KOPT-K1 (cell line): ENCODE results near the gene XXYLT1.

Experiments used
- H3K27ac ChIP-seq: fragments of 200-600 bp; sonication (generic); 2 replicates; pipeline ENCODE4 v1.5.1; 2016; ENCODE audit warnings: antibody characterized with exemption, mild to moderate bottlenecking, low read depth, low read length; ENCODE audit not compliant: poor library complexity, severe bottlenecking
- H3K36me3 ChIP-seq: fragments of 200-600 bp; sonication (generic); 2 replicates; pipeline ENCODE4 v1.5.1; 2017; ENCODE audit warnings: antibody characterized with exemption, mild to moderate bottlenecking, low read length, moderate library complexity; ENCODE audit not compliant: insufficient read depth
- H3K9me3 ChIP-seq: fragments of 200-600 bp; sonication (generic); 2 replicates; pipeline ENCODE4 v1.5.1; 2017; ENCODE audit warnings: antibody characterized with exemption, low read length, mild to moderate bottlenecking; ENCODE audit not compliant: insufficient read depth, poor library complexity, severe bottlenecking

Gene XXYLT1

DNA sequence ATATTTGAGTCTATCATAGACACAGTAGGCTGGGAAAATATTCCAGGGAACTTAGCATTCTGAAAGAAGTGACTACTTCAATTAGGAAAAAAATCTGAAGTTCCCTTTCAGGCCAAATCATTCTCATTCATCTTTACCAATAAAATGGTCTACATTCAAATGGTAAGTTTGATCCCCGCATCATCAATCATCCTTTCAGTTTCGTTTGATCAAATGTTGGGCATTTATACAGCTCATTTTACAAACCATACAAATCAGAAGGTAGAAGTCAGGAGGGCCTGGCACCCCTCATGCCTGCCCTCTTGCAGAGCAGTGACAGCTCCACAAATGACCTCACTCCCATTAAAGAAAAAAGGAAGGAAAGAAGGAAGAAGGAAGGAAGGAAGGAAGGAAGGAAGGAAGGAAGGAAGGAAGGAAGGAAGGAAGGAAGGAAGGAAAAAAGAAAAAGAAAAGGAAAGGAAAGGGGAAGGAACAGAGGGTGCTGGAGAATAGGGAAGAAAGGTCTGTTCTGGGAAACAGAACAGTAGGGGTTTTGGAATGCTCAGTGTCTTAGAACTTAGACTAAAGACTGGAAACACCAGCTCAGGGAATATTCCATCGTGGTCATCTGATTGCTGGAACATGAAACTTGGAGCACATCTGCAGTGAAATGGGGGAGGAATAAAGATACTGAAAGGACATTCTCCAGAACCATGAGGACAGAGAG, 86.1 kb downstream of the XXYLT1 start:
- no peaks in the 10 kb centered on the region for H3K36me3 ChIP-seq
- no peaks in the 10 kb centered on the region for H3K9me3 ChIP-seq
- H3K27ac ChIP-seq: no peak overlapping the region

- no peaks in the 10 kb centered on the region for H3K9me3 ChIP-seq
Observed at GRCh38 chr3:195183071-195183776, 87.7 kb downstream of the XXYLT1 start.

GRCh38 chr3:195182470-195182795, 88.5 kb downstream of the XXYLT1 start:
- H3K9me3 ChIP-seq: no peaks in the 10 kb centered on the region
- no peak overlapping the region for H3K27ac ChIP-seq
- H3K36me3 ChIP-seq: no peaks in the 10 kb centered on the region

More at GRCh38 chr3:195183071-195183776, 87.7 kb downstream of the XXYLT1 start:
- Histone ChIP-seq H3K27ac (no peak overlapping the region), H3K36me3 (no peaks in the 10 kb centered on the region)

- Histone ChIP-seq H3K36me3 (no peaks in the 10 kb centered on the region), H3K27ac (no peak overlapping the region), H3K9me3 (no peaks in the 10 kb centered on the region)
Observed at GRCh38 chr3:195181741-195182469, 89.1 kb downstream of the XXYLT1 start.

GRCh38 chr3:195181113-195181498, 89.9 kb downstream of the XXYLT1 start:
- Histone ChIP-seq H3K27ac (no peak overlapping the region), H3K36me3 (no peaks in the 10 kb centered on the region), H3K9me3 (no peaks in the 10 kb centered on the region)

DNA sequence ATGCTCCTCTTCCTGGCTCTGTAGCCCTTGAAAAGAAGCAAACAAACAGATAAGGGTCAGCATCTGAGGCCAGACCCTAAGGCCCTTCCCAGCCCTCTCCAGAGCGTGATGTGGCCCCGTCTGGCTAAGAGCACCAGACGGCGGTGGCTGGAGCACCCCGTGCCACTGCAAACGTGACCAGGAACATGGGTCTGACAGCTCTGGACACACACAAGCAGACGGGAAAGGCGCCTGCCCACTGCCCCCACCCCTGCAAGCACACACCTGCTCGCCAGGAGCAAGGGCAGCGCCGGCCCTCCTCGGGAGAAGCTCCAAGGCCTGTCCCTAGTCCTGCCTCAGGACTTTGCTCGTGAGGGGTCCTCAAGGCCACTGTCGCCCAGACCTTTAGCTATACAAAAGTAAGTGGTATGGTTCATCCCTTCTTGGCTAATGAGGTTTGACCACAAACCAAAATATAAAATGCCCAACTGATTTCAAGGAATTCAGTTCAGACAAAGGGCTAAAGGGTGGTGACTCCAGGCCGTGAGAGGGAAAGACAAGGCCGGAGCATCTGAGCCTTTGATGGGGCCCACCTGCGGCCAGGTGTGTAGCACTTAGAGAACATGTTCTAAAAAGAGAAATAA, 90.4 kb downstream of the XXYLT1 start:
- Histone ChIP-seq H3K27ac (no peak overlapping the region), H3K36me3 (no peaks in the 10 kb centered on the region), H3K9me3 (no peaks in the 10 kb centered on the region)

DNA sequence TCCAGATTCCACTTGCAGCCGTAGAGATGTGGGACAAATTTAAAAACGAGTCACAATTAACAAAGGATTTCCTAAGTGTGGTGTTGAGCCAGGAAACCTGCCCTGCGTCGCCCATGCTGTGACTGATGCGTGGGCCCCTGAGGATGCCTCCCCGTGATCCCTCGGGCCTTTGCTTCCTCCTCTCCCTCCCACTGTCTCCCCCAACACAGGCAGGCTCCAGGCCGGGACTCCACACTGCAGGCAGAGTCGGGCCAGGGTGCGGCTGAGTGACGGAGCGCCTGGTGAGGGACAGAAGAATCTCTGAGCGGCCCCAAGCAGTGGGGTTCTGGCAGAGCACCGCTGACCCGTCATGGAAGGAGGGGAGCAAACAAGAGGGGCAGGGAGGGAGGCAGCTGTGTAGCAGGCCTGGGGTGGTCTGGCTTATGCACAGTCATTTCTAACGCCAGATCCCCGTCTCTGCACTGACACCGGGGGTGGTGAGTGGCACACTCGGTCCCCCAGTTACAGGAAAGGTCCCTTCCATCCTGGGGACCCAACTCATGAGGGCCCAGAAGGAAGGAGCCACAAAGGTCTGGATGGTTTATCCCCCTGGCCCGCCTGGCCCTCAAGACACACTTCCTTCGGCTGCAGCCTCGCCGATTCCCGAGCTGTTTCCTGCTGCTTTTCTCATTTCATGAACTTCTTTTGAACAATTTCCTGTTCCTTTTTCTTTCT, 91.0 kb downstream of the XXYLT1 start:
- Histone ChIP-seq H3K9me3 (no peaks in the 10 kb centered on the region), H3K36me3 (no peaks in the 10 kb centered on the region), H3K27ac (no peak overlapping the region)

DNA sequence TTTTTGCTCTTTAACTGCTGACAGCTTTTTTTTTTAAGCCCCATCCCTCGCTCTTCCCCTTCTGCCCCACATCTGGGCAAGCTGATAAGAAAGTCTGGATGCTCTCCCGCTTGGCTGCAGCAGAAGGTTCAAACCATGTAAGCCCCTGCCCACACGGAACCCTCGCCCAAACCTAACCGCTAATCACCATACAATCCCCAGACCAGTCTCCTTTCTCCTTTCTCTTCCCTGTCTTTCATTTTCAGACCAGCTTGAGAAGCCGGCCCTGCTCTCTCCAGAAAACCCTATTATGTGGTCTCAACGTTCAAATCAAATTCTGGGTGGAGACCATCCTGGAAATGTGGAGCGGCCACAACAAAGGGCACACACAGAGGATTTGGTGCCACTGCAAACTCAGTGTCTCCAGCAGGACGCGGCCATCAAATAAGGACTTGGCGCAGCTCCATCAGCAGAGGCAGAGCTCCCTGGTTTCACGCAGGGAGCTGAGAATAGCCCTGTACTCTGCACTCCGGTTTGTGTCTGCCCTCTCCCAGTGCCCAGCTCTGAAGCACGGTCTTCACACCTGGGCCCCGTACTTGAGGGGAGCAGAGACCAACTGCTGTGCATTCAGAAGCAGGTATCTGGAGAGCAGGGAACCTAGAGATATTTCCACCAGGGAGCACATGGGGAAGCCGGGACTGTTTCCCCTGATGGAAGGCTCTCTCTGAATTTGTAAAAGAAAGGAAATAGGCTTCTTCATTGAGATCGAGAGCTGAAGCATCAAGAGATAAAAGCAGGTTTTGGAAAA, 92.6 kb downstream of the XXYLT1 start:
- H3K27ac ChIP-seq: no peak overlapping the region
- no peaks in the 10 kb centered on the region for H3K36me3 ChIP-seq

GRCh38 chr3:195177422-195178123, 93.4 kb downstream of the XXYLT1 start:
- H3K9me3 ChIP-seq: no peaks in the 10 kb centered on the region
- H3K36me3 ChIP-seq: no peaks in the 10 kb centered on the region
- H3K27ac ChIP-seq: no peak overlapping the region

More for the DNA sequence above, 92.6 kb downstream of the XXYLT1 start:
- no peaks in the 10 kb centered on the region for H3K9me3 ChIP-seq

DNA sequence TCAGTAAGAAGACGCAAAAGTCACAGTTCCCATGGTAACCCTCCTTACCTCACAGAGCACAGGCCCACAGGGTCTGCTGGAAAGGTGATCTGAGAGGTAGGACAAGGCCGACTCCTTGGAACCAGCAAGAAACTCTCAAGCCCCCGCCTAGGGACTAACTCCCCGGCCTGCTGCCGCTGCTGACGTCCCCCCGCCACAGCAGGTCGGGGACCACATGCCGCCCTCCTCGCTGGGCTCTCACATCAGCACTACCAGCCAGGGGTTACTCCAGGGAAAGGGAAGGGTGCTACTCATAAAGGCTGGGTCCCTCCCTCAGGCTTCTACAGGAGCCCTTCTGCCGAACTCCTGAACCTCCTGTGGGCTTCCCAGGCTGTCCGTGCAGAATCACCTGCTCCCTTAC, 94.2 kb downstream of the XXYLT1 start:
- no peak overlapping the region for H3K27ac ChIP-seq
- no peaks in the 10 kb centered on the region for H3K9me3 ChIP-seq
- H3K36me3 ChIP-seq: no peaks in the 10 kb centered on the region

GRCh38 chr3:195175476-195176337, 95.3 kb downstream of the XXYLT1 start:
- Histone ChIP-seq H3K9me3 (no peaks in the 10 kb centered on the region), H3K36me3 (no peaks in the 10 kb centered on the region), H3K27ac (no peak overlapping the region)

GRCh38 chr3:195175076-195175475, 95.9 kb downstream of the XXYLT1 start:
- Histone ChIP-seq H3K36me3 (no peaks in the 10 kb centered on the region), H3K9me3 (no peaks in the 10 kb centered on the region), H3K27ac (no peak overlapping the region)

- Histone ChIP-seq H3K36me3 (no peaks in the 10 kb centered on the region), H3K27ac (no peak overlapping the region), H3K9me3 (no peaks in the 10 kb centered on the region)
Observed at GRCh38 chr3:195173657-195174056, 97.3 kb downstream of the XXYLT1 start.
